Measurements from ENCODE around the gene TBL1X. TPM values are rescaled to one million over a fixed set of nuclear protein-coding genes. Genes with fewer than 3 reads are reported as not detected.

TBL1X gene
- total and polyA plus RNA-seq, 2 experiments from 2014 or later: 8.7 to 26.9 TPM

DNA sequence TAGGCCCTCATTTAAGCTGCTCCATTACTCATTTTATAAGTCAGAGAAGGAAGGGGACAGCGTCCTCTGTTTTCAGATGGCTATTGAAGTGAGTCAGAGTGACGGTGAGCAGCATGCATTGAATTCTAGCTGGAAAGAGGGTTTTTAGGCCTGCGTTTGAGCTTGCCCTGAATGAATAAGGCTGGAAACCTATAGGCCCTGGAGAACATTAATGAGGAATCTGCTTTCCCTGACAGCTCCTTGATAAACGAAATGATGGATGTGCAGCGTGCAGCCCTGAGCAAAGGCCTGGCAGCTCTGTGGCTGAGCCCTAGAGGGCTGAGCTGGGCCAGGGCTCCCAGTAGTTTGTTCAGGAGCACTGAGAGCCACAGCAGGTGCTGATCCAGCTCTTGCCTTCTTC is 33.4 kb downstream of the TBL1X start:
- no peak overlapping the region for H2AFZ ChIP-seq
- TF ChIP-seq ZNF114 (CRISPR knock-in tag; IDR thresholded peaks at IDR 0.05): no peak
- no peak for TF ChIP-seq STAT1 (IDR thresholded peaks at IDR 0.05; ENCODE audit: unreplicated experiment)
- no peak overlapping the region for H3K27ac ChIP-seq (ENCODE audit: low read depth)
- no peaks in the 10 kb centered on the region for H3K9me2 ChIP-seq (ENCODE audit: insufficient read depth)
- Mint-ChIP-seq H3K36me3 (ENCODE audit: low read depth) (peaks cover 26% of the 10 kb centered on the region), H3K27ac (no peak overlapping the region), H3K4me3 (no peak overlapping the region), H3K9me3 (no peaks in the 10 kb centered on the region), H3K4me1 (peaks cover 8% of the 10 kb centered on the region), H3K27me3 (ENCODE audit: insufficient read depth, low read depth, poor library complexity) (no peaks in the 10 kb centered on the region)
- H3K4me1 ChIP-seq (ENCODE audit: insufficient read depth): no peaks in the 10 kb centered on the region
- H3K36me3 ChIP-seq (ENCODE audit: insufficient read depth): no peaks in the 10 kb centered on the region
- H3K4me3 ChIP-seq: no peak overlapping the region
- ATAC-seq: no peak
- no peak overlapping the region for H3K4me2 ChIP-seq
- H3F3A ChIP-seq (replicated peaks; ENCODE audit: low read depth): no peaks in the 10 kb centered on the region
- H4K20me1 ChIP-seq (replicated peaks; ENCODE audit: insufficient read depth): no peaks in the 10 kb centered on the region
- peaks cover 28% of the 10 kb centered on the region for H3K79me2 ChIP-seq (replicated peaks; ENCODE audit: insufficient read depth)
- DNase-seq (ENCODE audit: low spot score): no peak
- no peaks in the 10 kb centered on the region for H3K27me3 ChIP-seq (ENCODE audit: insufficient read depth)

DNA sequence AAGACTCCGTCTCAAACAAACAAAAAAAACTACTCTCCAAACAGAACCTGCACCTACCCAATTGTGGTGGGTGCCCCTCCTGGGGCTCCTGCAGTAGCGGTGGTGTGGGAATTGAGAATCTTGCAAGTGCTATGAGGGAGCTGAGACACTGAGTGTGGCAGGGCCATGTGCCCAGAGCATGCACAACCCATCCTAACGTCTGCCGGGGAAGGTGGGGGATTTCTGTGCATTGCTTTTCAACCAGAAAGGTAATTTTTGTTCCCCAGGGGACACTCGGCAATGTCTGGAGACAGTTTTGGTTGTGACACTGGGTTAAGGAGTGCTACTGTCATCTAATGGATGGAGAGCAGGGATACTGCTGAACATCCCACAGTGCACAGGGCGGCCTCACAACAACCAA is 35.7 kb downstream of the TBL1X start:
- Histone ChIP-seq H3F3A (replicated peaks; ENCODE audit: low read depth) (no peaks in the 10 kb centered on the region), H2AFZ (no peak overlapping the region), H3K36me3 (ENCODE audit: insufficient read depth) (no peaks in the 10 kb centered on the region), H3K9me2 (ENCODE audit: insufficient read depth) (no peaks in the 10 kb centered on the region), H3K4me2 (no peak overlapping the region), H3K4me3 (no peak overlapping the region), H3K27ac (ENCODE audit: low read depth) (no peak overlapping the region), H4K20me1 (replicated peaks; ENCODE audit: insufficient read depth) (no peaks in the 10 kb centered on the region), H3K79me2 (replicated peaks; ENCODE audit: insufficient read depth) (0 out of 2 replicates have a peak, but pooled peaks cover 7% of the 10 kb centered on the region), H3K27me3 (ENCODE audit: insufficient read depth) (no peaks in the 10 kb centered on the region), H3K4me1 (ENCODE audit: insufficient read depth) (no peaks in the 10 kb centered on the region)
- ATAC-seq (no peak), DNase-seq (ENCODE audit: low spot score) (no peak)
- H3K27ac Mint-ChIP-seq: no peak overlapping the region
- H3K9me3 Mint-ChIP-seq: peaks cover 2% of the 10 kb centered on the region; the same call in 1 of the 3 replicates
- H3K36me3 Mint-ChIP-seq (ENCODE audit: low read depth): peaks cover 46% of the 10 kb centered on the region
- H3K27me3 Mint-ChIP-seq (ENCODE audit: insufficient read depth, low read depth, poor library complexity): no peaks in the 10 kb centered on the region
- H3K4me1 Mint-ChIP-seq: no peaks in the 10 kb centered on the region; the same call in 2 of the 3 replicates
- H3K4me3 Mint-ChIP-seq: no peak overlapping the region
- TF ChIP-seq EZH2phosphoT487 (IDR thresholded peaks at IDR 0.05; ENCODE audit: unreplicated experiment) (no peak), JUNB (IDR thresholded peaks at IDR 0.05; ENCODE audit: unreplicated experiment) (no peak), ZNF114 (CRISPR knock-in tag; IDR thresholded peaks at IDR 0.05) (no peak), CREB1 (CRISPR knock-in tag; IDR thresholded peaks at IDR 0.05; ENCODE audit: low read depth) (no peak), NANOG (IDR thresholded peaks at IDR 0.05; ENCODE audit: borderline replicate concordance) (no peak), EZH2 (IDR thresholded peaks at IDR 0.05; ENCODE audit: low read depth, unreplicated experiment) (no peak), ZNF331 (CRISPR knock-in tag; IDR thresholded peaks at IDR 0.05; ENCODE audit: low read depth) (no peak)
- TF ChIP-seq, protein P1, sequence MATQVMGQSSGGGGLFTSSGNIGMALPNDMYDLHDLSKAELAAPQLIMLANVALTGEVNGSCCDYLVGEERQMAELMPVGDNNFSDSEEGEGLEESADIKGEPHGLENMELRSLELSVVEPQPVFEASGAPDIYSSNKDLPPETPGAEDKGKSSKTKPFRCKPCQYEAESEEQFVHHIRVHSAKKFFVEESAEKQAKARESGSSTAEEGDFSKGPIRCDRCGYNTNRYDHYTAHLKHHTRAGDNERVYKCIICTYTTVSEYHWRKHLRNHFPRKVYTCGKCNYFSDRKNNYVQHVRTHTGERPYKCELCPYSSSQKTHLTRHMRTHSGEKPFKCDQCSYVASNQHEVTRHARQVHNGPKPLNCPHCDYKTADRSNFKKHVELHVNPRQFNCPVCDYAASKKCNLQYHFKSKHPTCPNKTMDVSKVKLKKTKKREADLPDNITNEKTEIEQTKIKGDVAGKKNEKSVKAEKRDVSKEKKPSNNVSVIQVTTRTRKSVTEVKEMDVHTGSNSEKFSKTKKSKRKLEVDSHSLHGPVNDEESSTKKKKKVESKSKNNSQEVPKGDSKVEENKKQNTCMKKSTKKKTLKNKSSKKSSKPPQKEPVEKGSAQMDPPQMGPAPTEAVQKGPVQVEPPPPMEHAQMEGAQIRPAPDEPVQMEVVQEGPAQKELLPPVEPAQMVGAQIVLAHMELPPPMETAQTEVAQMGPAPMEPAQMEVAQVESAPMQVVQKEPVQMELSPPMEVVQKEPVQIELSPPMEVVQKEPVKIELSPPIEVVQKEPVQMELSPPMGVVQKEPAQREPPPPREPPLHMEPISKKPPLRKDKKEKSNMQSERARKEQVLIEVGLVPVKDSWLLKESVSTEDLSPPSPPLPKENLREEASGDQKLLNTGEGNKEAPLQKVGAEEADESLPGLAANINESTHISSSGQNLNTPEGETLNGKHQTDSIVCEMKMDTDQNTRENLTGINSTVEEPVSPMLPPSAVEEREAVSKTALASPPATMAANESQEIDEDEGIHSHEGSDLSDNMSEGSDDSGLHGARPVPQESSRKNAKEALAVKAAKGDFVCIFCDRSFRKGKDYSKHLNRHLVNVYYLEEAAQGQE (IDR thresholded peaks at IDR 0.05; ENCODE audit: unreplicated experiment): no peak
- TF ChIP-seq, protein P2, sequence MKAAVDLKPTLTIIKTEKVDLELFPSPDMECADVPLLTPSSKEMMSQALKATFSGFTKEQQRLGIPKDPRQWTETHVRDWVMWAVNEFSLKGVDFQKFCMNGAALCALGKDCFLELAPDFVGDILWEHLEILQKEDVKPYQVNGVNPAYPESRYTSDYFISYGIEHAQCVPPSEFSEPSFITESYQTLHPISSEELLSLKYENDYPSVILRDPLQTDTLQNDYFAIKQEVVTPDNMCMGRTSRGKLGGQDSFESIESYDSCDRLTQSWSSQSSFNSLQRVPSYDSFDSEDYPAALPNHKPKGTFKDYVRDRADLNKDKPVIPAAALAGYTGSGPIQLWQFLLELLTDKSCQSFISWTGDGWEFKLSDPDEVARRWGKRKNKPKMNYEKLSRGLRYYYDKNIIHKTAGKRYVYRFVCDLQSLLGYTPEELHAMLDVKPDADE (IDR thresholded peaks at IDR 0.05): no peak
- TF ChIP-seq, protein P3, sequence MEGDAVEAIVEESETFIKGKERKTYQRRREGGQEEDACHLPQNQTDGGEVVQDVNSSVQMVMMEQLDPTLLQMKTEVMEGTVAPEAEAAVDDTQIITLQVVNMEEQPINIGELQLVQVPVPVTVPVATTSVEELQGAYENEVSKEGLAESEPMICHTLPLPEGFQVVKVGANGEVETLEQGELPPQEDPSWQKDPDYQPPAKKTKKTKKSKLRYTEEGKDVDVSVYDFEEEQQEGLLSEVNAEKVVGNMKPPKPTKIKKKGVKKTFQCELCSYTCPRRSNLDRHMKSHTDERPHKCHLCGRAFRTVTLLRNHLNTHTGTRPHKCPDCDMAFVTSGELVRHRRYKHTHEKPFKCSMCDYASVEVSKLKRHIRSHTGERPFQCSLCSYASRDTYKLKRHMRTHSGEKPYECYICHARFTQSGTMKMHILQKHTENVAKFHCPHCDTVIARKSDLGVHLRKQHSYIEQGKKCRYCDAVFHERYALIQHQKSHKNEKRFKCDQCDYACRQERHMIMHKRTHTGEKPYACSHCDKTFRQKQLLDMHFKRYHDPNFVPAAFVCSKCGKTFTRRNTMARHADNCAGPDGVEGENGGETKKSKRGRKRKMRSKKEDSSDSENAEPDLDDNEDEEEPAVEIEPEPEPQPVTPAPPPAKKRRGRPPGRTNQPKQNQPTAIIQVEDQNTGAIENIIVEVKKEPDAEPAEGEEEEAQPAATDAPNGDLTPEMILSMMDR (conservative IDR thresholded peaks at IDR 0.05; ENCODE audit: low read depth in 2 of 2): no peak

Measured in GM23338 (cell line).